HG03520 (cell line): ENCODE data around the gene GLCE.
"Not testable (repeated sequence)": the region's sequence is repeated elsewhere in the genome, so short reads cannot be mapped to it uniquely, and the experiment has no call there.

Experiments used
- ATAC-seq: cut with Tn5 transposase; IDR thresholded peaks from one replicate; pipeline ENCODE4 v1.9.1; 2021; ENCODE audit warnings: mild to moderate bottlenecking, moderate library complexity; ENCODE audit not compliant: unreplicated experiment

GLCE gene

DNA sequence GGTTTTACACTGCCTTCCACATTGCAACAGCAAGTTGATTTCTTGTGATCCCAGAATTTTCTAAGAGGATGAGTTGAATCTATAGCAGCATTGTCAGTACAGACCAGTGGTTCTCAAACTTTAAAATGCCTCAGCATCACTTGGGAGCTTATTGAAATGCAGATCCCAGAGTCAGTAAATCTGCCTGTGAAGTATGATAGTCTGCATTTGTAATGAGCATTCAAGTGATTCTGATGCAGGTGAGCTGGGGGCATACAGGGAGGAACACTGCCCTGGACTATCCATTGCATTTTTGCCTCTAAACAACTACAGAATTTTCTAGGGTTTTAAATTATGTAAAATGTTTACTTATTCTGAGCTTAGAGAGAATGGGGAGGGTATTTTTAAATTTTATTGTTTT lies 110.8 kb downstream of the GLCE start:
- no peak for ATAC-seq

DNA sequence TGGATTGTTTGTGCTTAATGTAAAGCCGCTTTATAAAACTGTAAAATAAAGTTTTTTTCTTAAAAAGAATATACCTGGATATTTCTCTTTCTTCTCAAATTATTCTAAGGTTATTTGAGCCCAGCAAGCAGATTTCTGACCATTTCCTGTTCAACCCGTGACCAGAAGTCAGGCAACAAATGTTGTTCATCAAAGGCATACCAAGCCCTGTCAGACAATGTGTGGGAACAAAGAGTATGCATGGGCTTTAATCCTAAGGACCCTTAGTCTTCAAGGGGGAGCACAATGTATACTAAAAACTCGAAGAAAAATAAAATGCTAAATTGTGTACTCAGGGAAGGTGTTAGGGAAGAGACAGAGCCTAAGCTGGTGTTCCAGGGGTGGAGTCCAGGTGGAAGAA lies 111.7 kb downstream of the GLCE start:
- ATAC-seq = no peak

DNA sequence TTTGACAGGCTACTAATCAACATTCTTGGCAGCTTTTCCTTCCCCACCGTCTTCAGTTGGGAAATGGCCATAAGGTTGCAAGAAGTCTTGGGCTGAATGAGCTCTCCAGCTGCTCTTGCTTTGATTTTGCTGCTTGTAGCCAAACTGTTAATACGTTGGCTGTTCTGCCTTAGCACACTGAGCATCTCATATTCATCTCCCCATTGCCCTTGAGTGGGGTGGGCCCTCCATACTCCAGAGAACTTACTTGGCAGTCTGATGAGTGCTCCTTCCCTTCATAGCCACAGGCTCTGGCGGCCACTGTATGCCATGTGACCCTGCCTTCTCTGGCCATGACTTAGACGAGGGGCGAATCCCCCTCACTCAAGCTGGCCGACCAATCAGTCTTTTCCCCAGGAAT lies 112.5 kb downstream of the GLCE start:
- ATAC-seq = no peak

DNA sequence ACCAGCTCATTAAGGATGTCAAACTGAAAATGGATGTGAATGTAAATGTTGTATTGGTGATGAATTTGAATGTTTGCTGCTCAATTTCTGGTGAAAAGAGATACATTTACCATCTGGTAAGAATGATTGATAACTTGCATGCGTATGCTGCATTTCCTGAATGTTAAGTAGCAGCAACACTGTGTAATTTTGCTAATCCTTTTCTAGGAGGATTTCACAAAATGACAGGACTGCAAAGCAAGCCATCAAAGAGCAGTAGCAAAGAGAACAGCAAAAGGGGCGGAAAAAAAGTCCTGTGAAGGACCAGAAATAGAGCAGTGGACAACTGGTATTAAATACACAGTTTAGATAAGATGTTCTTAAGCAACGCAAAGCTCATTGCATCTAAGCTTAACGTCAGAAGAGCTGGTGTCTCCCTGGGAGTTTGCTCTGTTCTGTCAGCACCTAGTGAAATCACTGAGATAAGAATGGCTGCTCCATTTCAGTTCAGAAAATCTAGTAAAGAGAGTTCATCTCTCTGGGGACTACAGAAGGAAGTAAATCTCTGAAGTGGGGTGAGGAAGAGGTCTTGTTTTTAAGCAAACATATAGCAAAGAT lies 114.7 kb downstream of the GLCE start:
- ATAC-seq = no peak

DNA sequence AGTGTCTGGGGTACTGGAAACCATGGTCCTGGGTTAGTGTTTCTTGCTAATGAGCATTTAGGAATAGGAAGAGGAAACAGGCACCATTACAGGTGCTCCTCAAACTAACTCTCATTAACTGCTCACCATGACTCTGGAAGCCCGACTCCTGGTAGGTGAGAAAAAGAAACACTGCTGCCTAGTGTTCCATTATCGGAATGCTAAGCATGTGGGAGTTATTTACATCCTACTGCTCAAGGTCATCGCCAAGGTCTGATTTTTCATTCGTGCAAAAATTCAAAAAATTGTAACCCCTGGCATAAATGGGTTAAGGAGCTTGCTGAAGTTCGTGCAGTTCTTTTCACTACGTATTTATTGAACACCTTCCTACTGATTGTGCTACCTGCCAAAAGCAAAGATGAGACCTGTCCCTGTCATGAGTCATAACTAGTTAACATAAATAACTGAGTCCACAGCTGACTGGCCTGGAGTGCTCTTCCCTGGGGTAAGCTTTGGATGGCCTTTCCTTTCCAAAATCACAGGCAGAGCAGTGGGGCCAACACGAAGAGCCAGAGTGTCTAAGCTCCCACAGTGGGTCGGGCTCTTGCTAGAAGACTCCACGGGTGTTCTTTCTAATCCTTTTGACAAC lies 115.6 kb downstream of the GLCE start:
- no peak for ATAC-seq

DNA sequence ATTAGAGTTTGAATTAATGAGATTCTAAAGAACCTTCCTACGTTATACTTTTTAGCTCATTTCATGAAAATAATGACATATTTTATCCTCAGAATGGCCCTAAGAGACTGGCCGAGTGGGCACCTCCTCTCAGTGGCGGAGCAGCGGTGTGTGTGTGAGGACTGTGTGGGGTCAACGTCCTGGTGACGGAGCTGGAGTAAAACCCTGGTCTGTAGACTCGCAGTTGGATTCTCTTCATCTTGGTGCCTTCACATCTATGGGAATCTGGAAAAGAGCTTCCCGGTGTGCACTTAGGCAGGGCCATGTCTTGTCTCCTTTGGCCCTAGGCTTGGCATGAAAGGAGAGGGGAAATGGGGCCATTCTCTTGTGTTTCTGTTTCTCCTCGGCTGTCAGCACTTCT lies 116.9 kb downstream of the GLCE start:
- no peak for ATAC-seq

DNA sequence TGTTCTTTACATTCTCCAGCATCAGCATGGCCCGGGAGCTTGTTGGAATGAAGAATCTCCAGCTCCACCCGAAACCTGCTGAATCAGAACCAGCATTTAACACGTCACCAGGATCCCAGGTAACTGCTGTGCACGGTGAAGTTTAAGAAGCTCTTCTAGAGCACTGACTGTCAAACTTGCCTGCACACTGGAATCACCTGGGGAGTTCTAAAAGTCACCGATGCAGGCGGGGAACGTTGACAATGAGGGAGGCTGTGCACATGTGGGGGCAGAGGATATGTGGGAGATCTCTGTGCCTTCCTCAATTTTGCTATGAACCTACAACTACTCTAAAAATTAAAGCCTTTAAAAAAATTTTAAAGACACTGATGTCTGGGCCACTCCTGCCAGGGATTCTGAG lies 119.2 kb downstream of the GLCE start:
- ATAC-seq = no peak

DNA sequence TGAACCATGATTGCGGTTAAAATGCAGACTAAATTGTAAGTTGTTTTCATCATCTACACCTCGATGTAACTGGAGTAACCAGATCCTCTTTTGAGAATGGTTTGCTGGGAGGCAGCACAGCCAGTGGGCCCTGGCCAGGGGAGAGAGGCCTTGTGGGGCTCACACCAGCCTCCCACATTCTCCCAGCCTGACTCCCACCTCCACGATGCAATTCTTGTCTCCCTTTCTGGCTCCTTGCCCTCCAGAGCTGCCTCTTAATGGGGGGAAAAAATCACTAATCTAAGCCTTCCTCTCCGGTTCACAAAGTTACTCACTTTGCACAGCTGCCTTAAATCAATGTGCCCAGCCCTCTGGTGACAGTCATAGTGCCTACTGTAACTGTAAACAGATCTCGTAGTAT lies 120.3 kb downstream of the GLCE start:
- no peak for ATAC-seq

DNA sequence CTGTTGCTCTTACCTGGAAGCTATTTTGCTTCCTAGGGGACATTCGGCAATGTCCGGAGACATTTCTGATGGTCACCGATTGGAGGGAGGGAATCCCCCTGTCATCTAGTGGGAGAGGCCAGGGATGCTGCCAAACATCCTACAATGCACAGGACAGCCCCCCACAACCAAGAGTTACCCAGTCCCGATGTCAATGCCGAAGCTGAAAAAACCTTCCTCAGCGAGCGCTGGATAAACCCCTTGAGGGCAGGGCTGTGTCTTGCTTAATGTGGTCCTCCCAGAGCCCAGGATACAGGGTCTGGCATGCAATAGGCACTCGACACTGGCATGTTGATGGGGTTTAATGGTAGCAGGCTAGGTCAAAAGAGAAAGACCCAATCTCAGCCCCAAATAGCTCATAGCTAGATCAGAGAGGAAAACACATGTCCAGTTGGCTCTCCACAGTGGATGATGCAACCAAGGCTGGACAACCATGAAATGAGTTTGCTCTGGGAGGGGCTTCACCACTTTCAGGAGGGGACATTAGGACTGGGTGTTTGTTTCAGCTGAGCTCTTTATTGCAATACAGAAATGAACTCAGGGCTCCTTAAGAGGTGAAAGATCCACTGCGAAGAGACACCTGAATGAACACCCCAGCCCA lies 121.8 kb downstream of the GLCE start:
- ATAC-seq = no peak

DNA sequence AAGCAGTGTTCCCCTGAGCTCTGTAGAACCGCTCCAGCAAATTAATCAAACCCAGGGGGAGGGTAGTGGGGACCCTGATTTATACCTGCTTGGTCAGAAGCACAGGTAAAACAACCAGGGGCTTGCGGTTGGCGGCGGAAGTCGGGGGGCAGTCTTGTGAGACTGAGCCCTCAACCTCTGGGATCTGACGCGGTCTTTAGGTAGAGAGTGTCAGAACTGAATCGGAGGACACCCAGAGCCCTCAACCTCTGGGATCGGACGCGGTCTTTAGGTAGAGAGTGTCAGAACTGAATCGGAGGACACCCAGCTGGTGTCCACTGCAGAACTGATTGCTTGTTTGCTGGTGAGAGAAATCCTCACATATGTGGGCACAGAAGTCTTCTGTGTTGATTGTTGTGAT lies 125.4 kb downstream of the GLCE start:
- no peak for ATAC-seq

DNA sequence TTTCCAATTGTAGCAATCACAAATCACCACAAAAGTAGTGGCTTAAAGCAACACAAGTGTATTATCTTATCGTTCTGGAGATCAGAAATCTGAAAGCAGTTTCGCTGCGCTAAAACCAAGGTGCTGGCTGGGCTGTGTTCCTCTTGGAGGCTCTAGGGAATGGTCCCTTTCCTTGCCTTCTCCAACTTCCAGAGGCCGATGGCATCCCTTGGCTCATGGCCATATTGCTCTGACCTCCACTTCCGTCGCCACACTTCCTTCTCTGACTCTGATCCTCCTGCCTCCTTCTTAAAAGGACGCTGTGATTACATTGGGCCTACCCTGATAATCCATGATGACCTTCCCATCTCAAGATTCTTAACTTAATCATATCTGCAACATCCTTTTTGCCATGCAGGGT lies 127.6 kb downstream of the GLCE start:
- ATAC-seq = no peak

DNA sequence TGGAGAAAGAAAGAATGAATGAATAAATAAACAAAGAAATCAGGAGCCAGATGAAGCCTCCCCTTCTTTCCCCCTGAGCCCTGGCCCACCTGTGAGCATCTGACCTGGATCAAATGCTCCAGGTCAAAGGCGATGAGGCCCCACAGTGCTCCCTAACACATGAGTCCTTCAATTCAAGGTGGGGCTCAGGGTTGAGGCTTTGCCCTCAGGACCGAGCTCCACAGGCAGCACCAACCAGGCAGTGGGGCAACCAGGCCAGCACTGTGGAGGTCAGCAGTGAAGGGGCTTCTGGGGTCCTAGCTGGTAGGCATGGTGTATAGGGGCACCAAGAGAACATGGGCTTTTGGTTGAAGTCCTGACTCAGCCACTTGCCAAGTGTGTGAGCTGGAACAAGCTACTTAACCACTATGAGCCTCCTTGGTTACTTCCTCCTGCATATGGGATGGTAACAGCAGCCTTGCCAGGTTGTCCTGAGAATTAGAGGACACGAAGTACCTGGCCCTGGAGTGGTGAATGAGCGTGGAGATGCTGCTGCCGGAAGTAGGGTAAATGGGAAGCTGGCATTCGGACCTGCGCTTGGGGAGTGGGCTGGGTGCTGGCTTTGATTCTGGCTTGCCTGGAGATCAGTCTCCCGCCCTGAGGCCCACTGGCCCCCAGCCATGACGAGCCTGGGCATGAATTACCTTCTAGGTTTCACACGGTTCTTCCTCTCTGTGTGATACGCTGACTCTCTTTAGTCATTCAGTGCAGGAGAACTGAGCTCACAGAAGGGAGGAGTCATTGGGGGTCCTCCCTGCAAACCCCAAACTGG lies 128.3 kb downstream of the GLCE start:
- no peak for ATAC-seq

DNA sequence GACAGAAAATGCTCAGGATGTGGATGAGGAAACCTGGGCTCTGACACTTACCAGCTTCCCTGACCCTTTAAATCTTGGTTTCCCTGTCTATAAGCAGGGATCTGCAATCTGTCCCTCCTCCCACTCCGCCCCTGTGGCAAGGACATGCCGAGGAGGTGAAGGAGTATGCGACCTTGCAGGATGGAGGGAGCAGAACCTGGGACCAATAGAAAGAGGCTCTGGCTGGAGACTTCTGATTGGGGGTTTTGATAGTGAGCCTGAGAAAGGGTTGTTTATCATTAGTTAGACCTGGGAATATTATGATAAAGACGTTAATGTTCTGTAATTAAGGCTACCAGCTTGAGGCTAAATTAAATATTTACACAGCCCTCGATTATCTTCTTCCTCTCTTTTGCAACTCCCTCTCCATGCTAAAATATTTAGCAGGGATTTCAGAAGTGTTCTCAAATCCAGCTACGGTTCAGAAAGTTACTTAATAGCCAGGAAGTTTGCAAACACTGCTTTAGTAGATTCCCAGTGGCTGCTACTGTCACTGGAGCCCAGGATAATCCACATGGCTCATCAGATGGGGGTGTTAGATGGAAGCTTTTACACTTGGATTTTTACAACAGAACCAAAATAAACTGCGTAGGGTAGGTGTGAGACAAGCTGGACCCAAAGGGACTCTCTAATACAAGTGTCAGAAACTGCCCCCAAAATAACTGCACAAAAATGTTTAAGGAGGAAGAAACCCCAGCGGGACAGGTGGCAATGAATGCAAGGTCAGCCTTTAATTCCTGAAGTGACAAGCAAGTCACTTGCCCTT lies 129.1 kb downstream of the GLCE start:
- ATAC-seq = no peak

DNA sequence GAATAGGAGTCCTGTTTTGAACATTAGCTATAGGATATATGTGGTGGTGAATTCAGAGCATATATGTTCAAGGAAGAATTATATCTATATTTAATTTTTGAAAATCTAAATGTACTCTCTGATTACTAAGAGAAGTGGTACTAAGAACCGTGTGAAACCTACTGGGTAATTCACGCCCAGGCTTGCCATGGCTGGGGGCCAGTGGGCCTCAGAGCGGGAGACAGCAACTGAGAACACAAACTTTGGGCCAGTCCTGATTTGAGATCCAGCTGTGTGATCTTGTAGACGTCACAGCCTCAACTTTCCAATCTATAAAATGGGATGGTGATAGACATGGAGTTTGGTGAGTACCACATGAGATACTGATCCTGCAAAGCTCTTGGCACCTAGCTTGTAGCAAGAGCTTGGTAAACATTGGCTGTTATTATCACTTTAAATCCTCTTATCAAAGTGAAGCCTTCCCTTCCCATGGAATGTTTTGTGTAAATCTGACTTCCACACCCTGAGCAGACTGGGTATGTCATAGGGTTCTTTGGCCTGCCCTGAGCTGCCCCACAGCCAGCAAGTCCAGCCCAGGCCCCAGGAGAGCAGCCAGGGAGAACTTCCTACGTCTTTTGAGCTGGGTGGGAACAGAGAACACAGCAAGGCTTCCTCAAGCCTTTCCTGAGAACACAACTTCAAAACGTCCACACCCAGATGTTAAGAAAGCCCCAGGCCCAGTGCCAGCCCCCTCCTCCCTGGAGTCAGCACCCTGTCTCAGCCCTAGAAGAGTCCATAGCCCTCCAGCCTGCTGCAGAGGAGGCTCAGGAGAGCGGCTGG lies 130.1 kb downstream of the GLCE start:
- ATAC-seq = no peak

DNA sequence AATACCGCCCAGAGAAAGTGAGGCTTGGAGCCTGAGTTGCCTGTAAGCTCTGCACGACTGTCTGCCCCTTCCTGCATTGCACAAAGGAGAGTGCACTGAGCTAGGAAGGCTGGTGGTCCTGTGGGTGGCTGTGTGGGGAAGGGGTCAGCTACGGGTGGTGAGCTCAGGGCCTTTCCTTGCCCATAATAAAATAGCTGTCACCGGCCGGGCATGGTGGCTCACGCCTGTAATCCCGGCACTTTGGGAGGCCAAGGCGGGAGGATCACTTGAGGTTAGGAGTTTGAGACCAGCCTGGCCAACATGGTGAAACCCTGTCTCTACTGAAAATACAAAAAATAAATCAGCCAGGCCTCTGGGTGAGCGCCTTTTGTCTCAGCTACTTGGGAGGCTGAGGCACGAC lies 131.2 kb downstream of the GLCE start:
- ATAC-seq = not testable (repeated sequence)

DNA sequence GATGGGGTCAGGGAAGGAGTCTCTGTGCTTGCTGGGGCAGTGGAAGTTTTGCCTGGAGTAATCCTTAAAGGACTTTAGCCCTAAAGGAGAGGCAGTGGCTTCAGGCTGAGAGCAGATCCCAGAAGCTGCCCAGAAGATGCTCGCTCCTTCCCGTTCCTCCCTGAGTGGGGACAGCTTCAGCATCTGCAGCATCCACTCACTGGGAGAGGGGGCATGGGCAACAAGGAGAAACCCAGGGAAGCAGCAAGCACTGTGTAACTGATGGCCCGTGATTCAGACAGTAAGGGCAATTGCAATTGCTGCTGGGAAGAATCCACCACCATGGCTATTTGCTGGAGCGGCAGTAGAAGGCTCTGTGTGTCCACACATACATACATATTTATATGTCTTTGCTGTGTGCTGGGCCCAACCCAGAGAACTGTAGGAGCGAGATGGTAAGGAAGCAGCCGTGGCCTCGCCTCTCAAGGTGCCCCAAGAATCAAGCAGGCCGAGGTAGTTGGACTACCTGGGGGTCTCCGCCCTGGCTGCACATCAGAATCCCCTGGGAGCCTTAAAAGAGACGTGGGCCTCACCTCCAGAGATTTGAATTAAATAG lies 132.5 kb downstream of the GLCE start:
- ATAC-seq = no peak

DNA sequence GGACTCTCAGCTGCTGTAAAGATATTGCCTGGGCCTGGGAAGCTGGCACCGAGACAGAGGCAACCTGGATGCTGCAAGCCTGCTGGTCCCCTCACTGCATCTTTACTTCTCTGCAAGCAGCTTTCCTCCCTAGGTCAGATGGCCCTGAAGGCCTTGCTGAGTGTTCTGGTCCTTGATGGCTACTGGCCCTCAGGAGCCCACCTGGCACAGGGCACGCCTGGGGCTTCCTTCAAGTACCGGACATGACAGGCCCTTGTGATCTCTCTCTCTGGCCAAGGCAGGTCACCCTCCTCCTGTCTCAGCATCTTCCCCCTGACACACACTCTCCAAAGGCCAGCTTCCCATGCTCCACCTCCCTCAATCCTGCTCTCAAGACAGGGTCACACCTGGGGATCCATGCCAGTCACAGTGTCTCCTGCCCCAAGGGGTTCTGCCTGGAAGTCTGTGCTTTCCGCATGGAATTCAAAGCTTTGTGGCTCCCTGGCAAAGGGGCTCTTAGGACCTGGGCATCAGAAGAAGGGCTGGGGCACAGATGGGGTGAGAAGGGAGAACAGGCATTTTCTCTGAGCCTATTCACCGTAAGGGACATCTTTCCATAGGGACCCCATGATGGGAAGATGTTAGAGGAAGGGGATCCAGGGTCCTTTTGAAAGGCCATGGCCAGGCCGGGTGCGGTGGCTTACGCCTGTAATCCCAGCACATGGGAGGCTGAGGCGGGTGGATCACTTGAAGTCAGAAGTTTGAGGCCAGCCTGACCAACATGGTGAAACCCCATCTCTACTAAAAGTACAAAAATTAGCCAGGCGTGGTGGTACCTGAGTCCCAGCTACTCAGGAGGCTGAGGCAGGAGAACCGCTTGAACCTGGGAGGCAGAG lies 133.5 kb downstream of the GLCE start:
- no peak for ATAC-seq

DNA sequence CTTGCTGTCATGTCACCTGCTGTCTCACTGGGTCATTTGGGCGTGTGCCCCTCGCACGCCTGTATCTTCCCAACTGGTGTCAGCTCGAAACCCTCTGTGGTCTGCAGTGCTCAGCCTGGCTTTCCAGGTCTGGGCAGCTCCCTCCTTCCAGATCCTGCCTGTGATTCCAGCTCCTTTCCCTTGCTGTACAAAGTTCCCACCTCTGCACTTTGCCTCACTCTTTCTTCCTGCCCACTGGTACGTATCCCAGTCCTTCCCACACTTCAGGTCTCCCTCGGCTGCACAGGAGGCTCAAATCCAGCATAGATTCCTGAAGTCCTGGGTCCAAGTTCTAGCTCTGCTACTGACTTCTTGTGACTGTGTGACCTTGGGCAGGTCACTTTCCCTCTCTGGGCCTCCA lies 136.2 kb downstream of the GLCE start:
- no peak for ATAC-seq
